HepG2 (cell line): ENCODE results near the gene CDS1. TPM values are rescaled to one million over a fixed set of nuclear protein-coding genes. Genes with fewer than 3 reads are reported as not detected.
A peak's percentile ranks its signal among the peaks of the same experiment; 100 is the strongest.

Experiments
- LCORL ChIP-seq, 2 experiments: fragments of 450-650 bp in 1 of 2; sonication (generic) in 1 of 2; formaldehyde crosslinking in 1 of 2; IDR thresholded peaks; 2 replicates each; pipeline versions ENCODE4 v1.5.0 to v1.6.1; 2017 to 2020; ENCODE audit warnings: antibody characterized with exemption in 1 of 2, missing genetic modification reagents in 1 of 2
- NCOA1 ChIP-seq: sonication (generic); formaldehyde crosslinking; IDR thresholded peaks from 2 replicates; pipeline ENCODE4 v1.9.0; 2021; ENCODE audit warnings: missing genetic modification reagents
- NCOA2 ChIP-seq: sonication (generic); formaldehyde crosslinking; IDR thresholded peaks from 2 replicates; pipeline ENCODE4 v1.8.0; 2022; ENCODE audit warnings: inconsistent platforms
- NR1H2 ChIP-seq: sonication (generic); formaldehyde crosslinking; IDR thresholded peaks from 2 replicates; pipeline ENCODE4 v1.8.1; 2022; ENCODE audit warnings: low read depth, missing genetic modification reagents, borderline replicate concordance
- REL ChIP-seq: sonication (generic); formaldehyde crosslinking; conservative IDR thresholded peaks from 2 replicates; pipeline ENCODE4 v1.8.0; 2022; ENCODE audit warnings: mild to moderate bottlenecking, missing genetic modification reagents, moderate library complexity
- REPIN1 ChIP-seq: sonication (generic); formaldehyde crosslinking; IDR thresholded peaks from 2 replicates; pipeline ENCODE4 v1.8.0; 2022; ENCODE audit warnings: missing genetic modification reagents, low read depth, mild to moderate bottlenecking, borderline replicate concordance
- TCF12 ChIP-seq, 2 experiments: fragments of 450-650 bp in 1 of 2; sonication (generic) in 1 of 2; formaldehyde crosslinking in 1 of 2; IDR thresholded peaks; 2 replicates each; pipeline versions ENCODE4 v1.6.1 to v1.8.0; 2017 to 2022; ENCODE audit warnings: antibody characterized with exemption in 1 of 2, mild to moderate bottlenecking in 1 of 2, missing genetic modification reagents in 1 of 2, moderate library complexity in 1 of 2
- XBP1 ChIP-seq: sonication (generic); formaldehyde crosslinking; IDR thresholded peaks from 2 replicates; pipeline ENCODE4 v1.5.0; 2020; ENCODE audit warnings: missing genetic modification reagents
- ZBTB1 ChIP-seq: sonication (generic); formaldehyde crosslinking; IDR thresholded peaks from 2 replicates; pipeline ENCODE4 v1.4.0; 2020; ENCODE audit warnings: missing genetic modification reagents, borderline replicate concordance
- ZNF20 ChIP-seq: sonication (generic); formaldehyde crosslinking; IDR thresholded peaks from 2 replicates; pipeline ENCODE4 v1.4.0; 2020; ENCODE audit warnings: mild to moderate bottlenecking, moderate library complexity, missing genetic modification reagents
- ZNF577 ChIP-seq: sonication (generic); formaldehyde crosslinking; IDR thresholded peaks from 2 replicates; pipeline ENCODE4 v1.4.0; 2020; ENCODE audit warnings: mild to moderate bottlenecking, low read depth, missing genetic modification reagents, borderline replicate concordance
- ZNF589 ChIP-seq: sonication (generic); formaldehyde crosslinking; conservative IDR thresholded peaks from 2 replicates; pipeline ENCODE4 v1.8.0; 2022; ENCODE audit warnings: mild to moderate bottlenecking, moderate library complexity, missing genetic modification reagents
- ZNF780A ChIP-seq: sonication (generic); formaldehyde crosslinking; IDR thresholded peaks from 2 replicates; pipeline ENCODE4 v1.8.0; 2022; ENCODE audit warnings: mild to moderate bottlenecking, missing genetic modification reagents, moderate library complexity
- ZNF816 ChIP-seq: sonication (generic); formaldehyde crosslinking; IDR thresholded peaks from 2 replicates; pipeline ENCODE4 v1.8.0; 2022; ENCODE audit warnings: missing genetic modification reagents, mild to moderate bottlenecking, borderline replicate concordance
- polyA plus RNA-seq, 8 experiments: library from polyadenylated mRNA; depleted of rRNA in 3 of 8; stranded (reverse) in 7 of 8; unstranded in 1 of 8; fragments of >200 nt; fragmentation: Illumina TruSeq in 4 of 8; extraction: Trizol in 4 of 8; gene quantifications; 2 replicates each; pipeline versions ENCODE4 v1.2.1 to v1.2.3, GENCODE V29; 2011 to 2016; ENCODE audit warnings: low read depth in 4 of 8, missing spikeins in 1 of 8, mixed read lengths in 1 of 8; ENCODE audit not compliant: insufficient read depth in 1 of 8
- total RNA-seq, 5 experiments: library from RNA; depleted of rRNA; stranded (reverse); fragments of >200 nt; fragmentation: Illumina TruSeq; extraction: Trizol; gene quantifications; 2 replicates each; pipeline ENCODE4 v1.2.3, GENCODE V29; 2016; ENCODE audit warnings: low read depth in 1 of 5
- TF ChIP-seq, protein P1 (sequence below): sonication (generic); formaldehyde crosslinking; IDR thresholded peaks from 2 replicates; pipeline ENCODE4 v1.4.0; 2020; ENCODE audit warnings: low read depth, mild to moderate bottlenecking, missing genetic modification reagents
- TF ChIP-seq, protein P2 (sequence below): sonication (generic); formaldehyde crosslinking; IDR thresholded peaks from 2 replicates; pipeline ENCODE4 v1.4.0; 2020; ENCODE audit warnings: mild to moderate bottlenecking, missing genetic modification reagents
- TF ChIP-seq, protein P3 (sequence below): conservative IDR thresholded peaks from 2 replicates; pipeline ENCODE4 v1.6.1; 2018; ENCODE audit warnings: missing genetic modification reagents
- TF ChIP-seq, protein P4 (sequence below): sonication (generic); formaldehyde crosslinking; IDR thresholded peaks from 2 replicates; pipeline ENCODE4 v1.4.0; 2020; ENCODE audit warnings: missing genetic modification reagents, borderline replicate concordance
- TF ChIP-seq, protein P5 (sequence below): IDR thresholded peaks from 2 replicates; pipeline ENCODE4 v1.6.1; 2016
- TF ChIP-seq, protein P6 (sequence below): sonication (generic); formaldehyde crosslinking; IDR thresholded peaks from 2 replicates; pipeline ENCODE4 v1.4.0; 2020; ENCODE audit warnings: missing genetic modification reagents

Gene CDS1
- total and polyA plus RNA-seq, 2 of the 13 experiments (the other 11 are each of a cell fraction or from before 2014, with no cell fraction given), result 2.1 to 3.2 TPM

DNA sequence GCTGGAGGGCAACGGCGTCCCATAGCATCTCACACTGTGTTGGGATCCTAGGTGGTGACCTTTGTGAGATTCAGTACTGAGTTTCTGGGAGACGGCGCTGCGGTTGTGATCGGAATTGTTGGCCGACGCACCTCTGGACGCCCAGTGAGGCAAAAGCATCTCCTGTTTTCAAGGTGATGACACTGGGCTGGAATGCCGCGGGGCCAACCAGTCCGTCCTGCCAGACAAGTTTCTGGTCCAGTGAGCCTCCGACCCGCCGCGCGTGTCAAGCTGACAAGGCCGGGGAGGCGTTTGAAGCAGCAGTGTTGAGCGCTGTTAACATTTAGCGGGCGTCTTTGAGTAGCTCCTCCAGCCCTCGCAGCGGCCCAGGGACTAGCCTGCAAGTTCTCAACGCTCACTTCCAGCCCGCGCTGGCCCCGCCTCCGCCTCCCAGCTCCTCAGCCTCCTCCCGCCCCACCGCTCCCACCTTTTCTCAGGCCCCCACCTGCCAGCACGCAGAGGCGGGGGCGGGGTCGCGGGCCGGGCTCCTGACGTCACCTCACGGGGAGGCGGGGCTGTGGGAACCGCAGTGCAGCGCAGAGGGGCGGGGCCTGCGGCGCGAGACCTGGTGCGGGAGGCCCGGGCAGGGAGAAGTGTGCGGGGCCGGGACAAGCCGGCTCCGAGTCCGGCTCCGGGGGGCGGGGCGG, 482 bp upstream of the CDS1 start (continued):
- TF ChIP-seq NCOA2 (CRISPR knock-in tag), result no peak
- no peak for TF ChIP-seq TCF12 (IDR thresholded peaks at IDR 0.05)
- TF ChIP-seq TCF12 (CRISPR knock-in tag; IDR thresholded peaks at IDR 0.05), result no peak
- TF ChIP-seq, protein P1, sequence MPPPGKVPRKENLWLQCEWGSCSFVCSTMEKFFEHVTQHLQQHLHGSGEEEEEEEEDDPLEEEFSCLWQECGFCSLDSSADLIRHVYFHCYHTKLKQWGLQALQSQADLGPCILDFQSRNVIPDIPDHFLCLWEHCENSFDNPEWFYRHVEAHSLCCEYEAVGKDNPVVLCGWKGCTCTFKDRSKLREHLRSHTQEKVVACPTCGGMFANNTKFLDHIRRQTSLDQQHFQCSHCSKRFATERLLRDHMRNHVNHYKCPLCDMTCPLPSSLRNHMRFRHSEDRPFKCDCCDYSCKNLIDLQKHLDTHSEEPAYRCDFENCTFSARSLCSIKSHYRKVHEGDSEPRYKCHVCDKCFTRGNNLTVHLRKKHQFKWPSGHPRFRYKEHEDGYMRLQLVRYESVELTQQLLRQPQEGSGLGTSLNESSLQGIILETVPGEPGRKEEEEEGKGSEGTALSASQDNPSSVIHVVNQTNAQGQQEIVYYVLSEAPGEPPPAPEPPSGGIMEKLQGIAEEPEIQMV (CRISPR knock-in tag), result no peak
- TF ChIP-seq ZNF780A (CRISPR knock-in tag), result no peak
- TF ChIP-seq, protein P2, sequence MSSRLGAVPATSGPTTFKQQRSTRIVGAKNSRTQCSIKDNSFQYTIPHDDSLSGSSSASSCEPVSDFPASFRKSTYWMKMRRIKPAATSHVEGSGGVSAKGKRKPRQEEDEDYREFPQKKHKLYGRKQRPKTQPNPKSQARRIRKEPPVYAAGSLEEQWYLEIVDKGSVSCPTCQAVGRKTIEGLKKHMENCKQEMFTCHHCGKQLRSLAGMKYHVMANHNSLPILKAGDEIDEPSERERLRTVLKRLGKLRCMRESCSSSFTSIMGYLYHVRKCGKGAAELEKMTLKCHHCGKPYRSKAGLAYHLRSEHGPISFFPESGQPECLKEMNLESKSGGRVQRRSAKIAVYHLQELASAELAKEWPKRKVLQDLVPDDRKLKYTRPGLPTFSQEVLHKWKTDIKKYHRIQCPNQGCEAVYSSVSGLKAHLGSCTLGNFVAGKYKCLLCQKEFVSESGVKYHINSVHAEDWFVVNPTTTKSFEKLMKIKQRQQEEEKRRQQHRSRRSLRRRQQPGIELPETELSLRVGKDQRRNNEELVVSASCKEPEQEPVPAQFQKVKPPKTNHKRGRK (CRISPR knock-in tag), result no peak
- peak; percentile 26; the same call in 1 of the 2 replicates for TF ChIP-seq ZBTB1 (CRISPR knock-in tag)
- no peak for TF ChIP-seq XBP1
- no peak for TF ChIP-seq REPIN1
- no peak; the same call in 1 of the 2 replicates for TF ChIP-seq ZNF816 (CRISPR knock-in tag)
- no peak for TF ChIP-seq REL (CRISPR knock-in tag)
- TF ChIP-seq LCORL (IDR thresholded peaks at IDR 0.05), result no peak
- TF ChIP-seq LCORL (CRISPR knock-in tag; IDR thresholded peaks at IDR 0.05), result no peak
- TF ChIP-seq NR1H2, result no peak
- TF ChIP-seq, protein P3, sequence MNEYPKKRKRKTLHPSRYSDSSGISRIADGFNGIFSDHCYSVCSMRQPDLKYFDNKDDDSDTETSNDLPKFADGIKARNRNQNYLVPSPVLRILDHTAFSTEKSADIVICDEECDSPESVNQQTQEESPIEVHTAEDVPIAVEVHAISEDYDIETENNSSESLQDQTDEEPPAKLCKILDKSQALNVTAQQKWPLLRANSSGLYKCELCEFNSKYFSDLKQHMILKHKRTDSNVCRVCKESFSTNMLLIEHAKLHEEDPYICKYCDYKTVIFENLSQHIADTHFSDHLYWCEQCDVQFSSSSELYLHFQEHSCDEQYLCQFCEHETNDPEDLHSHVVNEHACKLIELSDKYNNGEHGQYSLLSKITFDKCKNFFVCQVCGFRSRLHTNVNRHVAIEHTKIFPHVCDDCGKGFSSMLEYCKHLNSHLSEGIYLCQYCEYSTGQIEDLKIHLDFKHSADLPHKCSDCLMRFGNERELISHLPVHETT (CRISPR knock-in tag), result no peak
- TF ChIP-seq, protein P4, sequence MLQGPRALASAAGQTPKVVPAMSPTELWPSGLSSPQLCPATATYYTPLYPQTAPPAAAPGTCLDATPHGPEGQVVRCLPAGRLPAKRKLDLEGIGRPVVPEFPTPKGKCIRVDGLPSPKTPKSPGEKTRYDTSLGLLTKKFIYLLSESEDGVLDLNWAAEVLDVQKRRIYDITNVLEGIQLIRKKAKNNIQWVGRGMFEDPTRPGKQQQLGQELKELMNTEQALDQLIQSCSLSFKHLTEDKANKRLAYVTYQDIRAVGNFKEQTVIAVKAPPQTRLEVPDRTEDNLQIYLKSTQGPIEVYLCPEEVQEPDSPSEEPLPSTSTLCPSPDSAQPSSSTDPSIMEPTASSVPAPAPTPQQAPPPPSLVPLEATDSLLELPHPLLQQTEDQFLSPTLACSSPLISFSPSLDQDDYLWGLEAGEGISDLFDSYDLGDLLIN (CRISPR knock-in tag), result no peak
- peak; percentile 62; the same call in 1 of the 2 replicates for TF ChIP-seq NCOA1 (CRISPR knock-in tag)
- no peak for TF ChIP-seq ZNF589
- TF ChIP-seq, protein P5, sequence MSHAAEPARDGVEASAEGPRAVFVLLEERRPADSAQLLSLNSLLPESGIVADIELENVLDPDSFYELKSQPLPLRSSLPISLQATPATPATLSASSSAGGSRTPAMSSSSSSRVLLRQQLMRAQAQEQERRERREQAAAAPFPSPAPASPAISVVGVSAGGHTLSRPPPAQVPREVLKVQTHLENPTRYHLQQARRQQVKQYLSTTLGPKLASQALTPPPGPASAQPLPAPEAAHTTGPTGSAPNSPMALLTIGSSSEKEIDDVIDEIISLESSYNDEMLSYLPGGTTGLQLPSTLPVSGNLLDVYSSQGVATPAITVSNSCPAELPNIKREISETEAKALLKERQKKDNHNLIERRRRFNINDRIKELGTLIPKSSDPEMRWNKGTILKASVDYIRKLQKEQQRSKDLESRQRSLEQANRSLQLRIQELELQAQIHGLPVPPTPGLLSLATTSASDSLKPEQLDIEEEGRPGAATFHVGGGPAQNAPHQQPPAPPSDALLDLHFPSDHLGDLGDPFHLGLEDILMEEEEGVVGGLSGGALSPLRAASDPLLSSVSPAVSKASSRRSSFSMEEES (CRISPR knock-in tag), result no peak
- TF ChIP-seq ZNF20 (CRISPR knock-in tag), result no peak
- no peak for TF ChIP-seq ZNF577 (CRISPR knock-in tag)
- TF ChIP-seq, protein P6, sequence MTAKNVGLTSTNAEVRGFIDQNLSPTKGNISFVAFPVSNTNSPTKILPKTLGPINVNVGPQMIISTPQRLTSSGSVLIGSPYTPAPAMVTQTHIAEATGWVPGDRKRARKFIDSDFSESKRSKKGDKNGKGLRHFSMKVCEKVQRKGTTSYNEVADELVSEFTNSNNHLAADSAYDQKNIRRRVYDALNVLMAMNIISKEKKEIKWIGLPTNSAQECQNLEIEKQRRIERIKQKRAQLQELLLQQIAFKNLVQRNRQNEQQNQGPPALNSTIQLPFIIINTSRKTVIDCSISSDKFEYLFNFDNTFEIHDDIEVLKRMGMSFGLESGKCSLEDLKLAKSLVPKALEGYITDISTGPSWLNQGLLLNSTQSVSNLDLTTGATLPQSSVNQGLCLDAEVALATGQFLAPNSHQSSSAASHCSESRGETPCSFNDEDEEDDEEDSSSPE (CRISPR knock-in tag), result no peak
